Gastroesophageal sphincter (tissue), 4 donors: Measurements from ENCODE around the gene IER5L. TPM values are rescaled to one million over a fixed set of nuclear protein-coding genes. Genes with fewer than 3 reads are reported as not detected.

Experiments
- ATAC-seq: fragments of 150-250 bp; one replicate; pipeline ENCODE4 v1.9.1; 2016; ENCODE audit warnings: mild to moderate bottlenecking, moderate library complexity
- H3K27ac ChIP-seq, 4 donors: fragments of 200-600 bp; sonication (generic) in 3 of 4; 1 replicate in 3 of 4; 2 replicates in 1 of 4; pipeline ENCODE4 v1.5.1; 2016 to 2019
- H3K27me3 ChIP-seq: fragments of 200-600 bp; sonication (generic); one replicate; pipeline ENCODE4 v1.5.1; 2019
- H3K36me3 ChIP-seq, 2 donors: fragments of 200-600 bp; sonication (generic); one replicate each; pipeline ENCODE4 v1.5.1; 2019; ENCODE audit warnings: control low read depth in 1 of 2
- H3K4me1 ChIP-seq, 3 donors: fragments of 200-600 bp; sonication (generic); 1 replicate in 2 of 3; 2 replicates in 1 of 3; pipeline ENCODE4 v1.5.1; 2016 to 2019; ENCODE audit warnings: control low read depth in 2 of 3
- H3K4me3 ChIP-seq, 2 donors: fragments of 200-600 bp; sonication (generic); one replicate each; pipeline ENCODE4 v1.5.1; 2019; ENCODE audit warnings: mild to moderate bottlenecking in 1 of 2, moderate library complexity in 1 of 2
- H3K9me3 ChIP-seq, 3 donors: fragments of 200-600 bp; sonication (generic); one replicate each; pipeline ENCODE4 v1.5.1; 2017 to 2019; ENCODE audit warnings: control low read depth in 2 of 3
- CTCF ChIP-seq, 4 experiments: fragments of 200-600 bp in 2 of 4; fragments of 450-650 bp in 2 of 4; sonication (generic) in 1 of 4; IDR thresholded peaks; one replicate each; pipeline ENCODE4 v1.5.1; 2017 to 2019; ENCODE audit warnings: antibody characterized with exemption in 4 of 4, mild to moderate bottlenecking in 2 of 4, moderate library complexity in 2 of 4
- EP300 ChIP-seq: sonication (generic); formaldehyde crosslinking; IDR thresholded peaks from one replicate; pipeline ENCODE4 v1.6.1; 2017; ENCODE audit warnings: antibody characterized with exemption, mild to moderate bottlenecking
- POLR2A ChIP-seq, 2 donors: fragments of 450-650 bp; IDR thresholded peaks; one replicate each; pipeline ENCODE4 v1.6.1; 2017; ENCODE audit warnings: antibody characterized with exemption in 2 of 2, mild to moderate bottlenecking in 2 of 2, moderate library complexity in 1 of 2
- POLR2AphosphoS5 ChIP-seq: sonication (generic); formaldehyde crosslinking; IDR thresholded peaks from one replicate; pipeline ENCODE4 v1.6.1; 2017; ENCODE audit warnings: antibody characterized with exemption
- WGBS, 2 donors: methylation state at CpG; one replicate each; pipeline ENCODE4 v1.1.5; 2018; ENCODE audit warnings: low coverage in 1 of 2; 5-methylcytosine and 5-hydroxymethylcytosine counted together
- total RNA-seq, 4 donors: library from RNA; depleted of rRNA; stranded (reverse); fragments of >200 nt; gene quantifications; one replicate each; pipeline ENCODE4 v1.1.0, GENCODE V29; 2016

Gene IER5L
- total RNA-seq, 4 donors from 2014 or later, result 7.4 to 14.3 (median 10.4) TPM

- TF ChIP-seq CTCF (IDR thresholded peaks at IDR 0.05), result no peak
- no peak for TF ChIP-seq POLR2AphosphoS5
- no peak for TF ChIP-seq EP300
- no peak for TF ChIP-seq POLR2A (IDR thresholded peaks at IDR 0.05)
- Histone ChIP-seq H3K27me3 (no peaks in the 10 kb centered on the region), H3K27ac (no peak overlapping the region), H3K9me3 (no peaks in the 10 kb centered on the region), H3K4me1 (peaks cover 0 to 18% (median 0%) of the 10 kb centered on the region in 3 donors), H3K4me3 (no peak overlapping the region), H3K36me3 (no peaks in the 10 kb centered on the region)
- WGBS, 2 donors, result 82% methylated on average over 3 to 7 of the region's 7 CpGs
- no peak for ATAC-seq
Observed at GRCh38 chr9:129221233-129221632, 43.2 kb upstream of the IER5L start.

GRCh38 chr9:129220771-129221170, 42.7 kb upstream of the IER5L start:
- TF ChIP-seq EP300, result no peak
- TF ChIP-seq POLR2A (IDR thresholded peaks at IDR 0.05), result no peak
- TF ChIP-seq POLR2AphosphoS5, result no peak
- no peak for TF ChIP-seq CTCF (IDR thresholded peaks at IDR 0.05)
- H3K27ac ChIP-seq, result no peak overlapping the region
- ATAC-seq, result no peak
- no peak overlapping the region for H3K4me3 ChIP-seq
- no peaks in the 10 kb centered on the region for H3K9me3 ChIP-seq
- H3K27me3 ChIP-seq, result no peaks in the 10 kb centered on the region
- H3K4me1 ChIP-seq, result peaks cover 0 to 15% (median 0%) of the 10 kb centered on the region in 3 donors
- 80 to 81% methylated on average over 5 to 6 of the region's 6 CpGs for WGBS, 2 donors
- H3K36me3 ChIP-seq, result no peaks in the 10 kb centered on the region

- TF ChIP-seq CTCF (IDR thresholded peaks at IDR 0.05) (no peak), POLR2AphosphoS5 (no peak), EP300 (no peak), POLR2A (IDR thresholded peaks at IDR 0.05) (no peak)
- no peak for ATAC-seq
- Histone ChIP-seq H3K36me3 (no peaks in the 10 kb centered on the region), H3K27ac (no peak overlapping the region), H3K27me3 (no peaks in the 10 kb centered on the region), H3K9me3 (no peaks in the 10 kb centered on the region), H3K4me1 (no peaks in the 10 kb centered on the region), H3K4me3 (no peak overlapping the region)
- 60% methylated on average over 1 of the region's 9 CpGs; no CpG with 5 or more reads in 1 of the 2 donors for WGBS, 2 donors
Observed at GRCh38 chr9:129218918-129219317, 40.9 kb upstream of the IER5L start.

- Histone ChIP-seq H3K27ac (no peak overlapping the region), H3K36me3 (no peaks in the 10 kb centered on the region), H3K27me3 (no peaks in the 10 kb centered on the region), H3K4me1 (no peaks in the 10 kb centered on the region), H3K4me3 (no peak overlapping the region), H3K9me3 (no peaks in the 10 kb centered on the region)
- ATAC-seq, result no peak
- TF ChIP-seq POLR2A (IDR thresholded peaks at IDR 0.05), result no peak
- TF ChIP-seq EP300, result no peak
- no peak for TF ChIP-seq CTCF (IDR thresholded peaks at IDR 0.05)
- TF ChIP-seq POLR2AphosphoS5, result no peak
- 62 to 74% methylated on average over 3 of the region's 6 CpGs for WGBS, 2 donors
Observed at GRCh38 chr9:129218272-129218625, 40.2 kb upstream of the IER5L start.

GRCh38 chr9:129213551-129213950, 35.5 kb upstream of the IER5L start:
- Histone ChIP-seq H3K27me3 (no peaks in the 10 kb centered on the region), H3K4me1 (no peaks in the 10 kb centered on the region), H3K27ac (no peak overlapping the region), H3K4me3 (no peak overlapping the region), H3K9me3 (no peaks in the 10 kb centered on the region), H3K36me3 (no peaks in the 10 kb centered on the region)
- ATAC-seq, result no peak
- TF ChIP-seq POLR2A (IDR thresholded peaks at IDR 0.05), result no peak
- TF ChIP-seq CTCF (IDR thresholded peaks at IDR 0.05), result no peak
- no peak for TF ChIP-seq EP300
- TF ChIP-seq POLR2AphosphoS5, result no peak
- WGBS, 2 donors, result 92% methylated on average over 3 of the region's 5 CpGs; no CpG with 5 or more reads in 1 of the 2 donors
